MCF 10A (cell line): ENCODE measurements around the gene FAM114A1. TPM values are rescaled to one million over a fixed set of nuclear protein-coding genes. Genes with fewer than 3 reads are reported as not detected.

Experiments used
- BruUV-seq: library from RNA; stranded (reverse); fragments of 400-500 nt; replicated peaks from 2 replicates; lab custom pipeline; 2021; lab: Mats Ljungman, UMichigan
- CTCF ChIA-PET: fragments of 300-600 bp; sonication (Branson Sonifier 250); formaldehyde crosslinking; extraction: SDS; loops from one replicate; lab custom pipeline; 2021; ENCODE audit warnings: antibody characterized with exemption, inconsistent platforms; lab: Yijun Ruan, JAX
- POLR2A ChIA-PET: fragments of 300-600, 350-650 bp; sonication (Branson Sonifier 250); formaldehyde crosslinking; extraction: SDS; loops from one replicate; lab custom pipeline; 2020; ENCODE audit warnings: antibody characterized with exemption, inconsistent platforms; lab: Yijun Ruan, JAX
- DNase-seq: peaks from one replicate; pipeline ENCODE4 v3.0.0-alpha.2; 2018; ENCODE audit not compliant: unreplicated experiment
- H3K27ac Mint-ChIP-seq: one replicate; pipeline ENCODE4 v1.8.0; 2022; ENCODE audit warnings: mild to moderate bottlenecking, low read depth, mixed read lengths; ENCODE audit not compliant: unreplicated experiment
- H3K27me3 Mint-ChIP-seq: one replicate; pipeline ENCODE4 v1.8.0; 2022; ENCODE audit warnings: mixed read lengths; ENCODE audit not compliant: insufficient read depth, unreplicated experiment
- H3K36me3 Mint-ChIP-seq: one replicate; pipeline ENCODE4 v1.8.0; 2022; ENCODE audit warnings: mild to moderate bottlenecking, moderate library complexity, mixed read lengths; ENCODE audit not compliant: insufficient read depth, unreplicated experiment
- H3K4me1 Mint-ChIP-seq: one replicate; pipeline ENCODE4 v1.8.0; 2022; ENCODE audit warnings: mixed read lengths; ENCODE audit not compliant: insufficient read depth, unreplicated experiment
- H3K4me3 Mint-ChIP-seq: one replicate; pipeline ENCODE4 v1.8.0; 2022; ENCODE audit warnings: mild to moderate bottlenecking, moderate library complexity, mixed read lengths; ENCODE audit not compliant: unreplicated experiment
- H3K9me3 Mint-ChIP-seq: one replicate; pipeline ENCODE4 v1.8.0; 2022; ENCODE audit warnings: mixed read lengths; ENCODE audit not compliant: unreplicated experiment
- intact Hi-C: fragments of 100-400 bp; cut with micrococcal nuclease; formaldehyde crosslinking; loops from 2 replicates; pipeline ENCODE4 v1.14.1; 2022
- total RNA-seq: library from RNA; stranded (reverse); gene quantifications from 2 replicates; pipeline ENCODE4 v1.2.3, GENCODE V29; 2022
- TF ChIP-seq, protein P1 (sequence below): fragments of 200-600 bp; IDR thresholded peaks from one replicate; pipeline ENCODE4 v1.8.0; 2022; ENCODE audit warnings: antibody characterized with exemption, mild to moderate bottlenecking; ENCODE audit not compliant: unreplicated experiment

FAM114A1 gene
- total RNA-seq, 1 experiment from 2014 or later: 22.7 TPM

DNA sequence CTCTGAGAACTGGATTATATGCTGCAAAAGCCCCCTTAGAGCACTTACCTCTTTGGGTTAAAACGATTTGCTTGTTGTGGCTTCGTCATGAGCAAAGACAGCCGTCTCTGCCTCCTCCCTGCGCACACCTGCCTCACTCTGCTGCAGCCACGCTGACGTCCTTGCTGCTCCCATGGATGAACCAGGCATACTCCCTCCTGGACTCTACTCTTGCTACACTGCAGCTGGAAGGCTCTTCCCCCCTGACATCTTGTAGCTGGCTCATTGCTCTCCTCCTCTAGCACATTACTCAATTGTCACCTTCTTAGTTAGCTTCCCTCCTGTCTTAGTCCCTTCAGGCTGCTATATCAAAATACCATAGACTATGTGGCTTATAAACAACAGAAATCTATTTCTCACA, 59.3 kb downstream of the FAM114A1 start:
- POLR2A ChIA-PET: interaction anchor here (1.6 kb wide), 1 partner anchor 15 kb away, joined by 6 read pairs; no protein-coding TSS in a partner anchor
- CTCF ChIA-PET: interaction anchor here (1.0 to 1.2 kb wide), 2 partner anchors 24 to 209 kb away, joined by 3 to 4 read pairs; no protein-coding TSS in a partner anchor
- Mint-ChIP-seq H3K27me3 (no peaks in the 10 kb centered on the region), H3K4me3 (no peak overlapping the region), H3K27ac (no peak overlapping the region), H3K9me3 (no peaks in the 10 kb centered on the region), H3K36me3 (peaks cover 24% of the 10 kb centered on the region), H3K4me1 (no peaks in the 10 kb centered on the region)
- DNase-seq: no peak
- BruUV-seq: no TSS peak
- intact Hi-C loops: no loop called here
- TF ChIP-seq, protein P1, sequence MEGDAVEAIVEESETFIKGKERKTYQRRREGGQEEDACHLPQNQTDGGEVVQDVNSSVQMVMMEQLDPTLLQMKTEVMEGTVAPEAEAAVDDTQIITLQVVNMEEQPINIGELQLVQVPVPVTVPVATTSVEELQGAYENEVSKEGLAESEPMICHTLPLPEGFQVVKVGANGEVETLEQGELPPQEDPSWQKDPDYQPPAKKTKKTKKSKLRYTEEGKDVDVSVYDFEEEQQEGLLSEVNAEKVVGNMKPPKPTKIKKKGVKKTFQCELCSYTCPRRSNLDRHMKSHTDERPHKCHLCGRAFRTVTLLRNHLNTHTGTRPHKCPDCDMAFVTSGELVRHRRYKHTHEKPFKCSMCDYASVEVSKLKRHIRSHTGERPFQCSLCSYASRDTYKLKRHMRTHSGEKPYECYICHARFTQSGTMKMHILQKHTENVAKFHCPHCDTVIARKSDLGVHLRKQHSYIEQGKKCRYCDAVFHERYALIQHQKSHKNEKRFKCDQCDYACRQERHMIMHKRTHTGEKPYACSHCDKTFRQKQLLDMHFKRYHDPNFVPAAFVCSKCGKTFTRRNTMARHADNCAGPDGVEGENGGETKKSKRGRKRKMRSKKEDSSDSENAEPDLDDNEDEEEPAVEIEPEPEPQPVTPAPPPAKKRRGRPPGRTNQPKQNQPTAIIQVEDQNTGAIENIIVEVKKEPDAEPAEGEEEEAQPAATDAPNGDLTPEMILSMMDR: no peak

DNA sequence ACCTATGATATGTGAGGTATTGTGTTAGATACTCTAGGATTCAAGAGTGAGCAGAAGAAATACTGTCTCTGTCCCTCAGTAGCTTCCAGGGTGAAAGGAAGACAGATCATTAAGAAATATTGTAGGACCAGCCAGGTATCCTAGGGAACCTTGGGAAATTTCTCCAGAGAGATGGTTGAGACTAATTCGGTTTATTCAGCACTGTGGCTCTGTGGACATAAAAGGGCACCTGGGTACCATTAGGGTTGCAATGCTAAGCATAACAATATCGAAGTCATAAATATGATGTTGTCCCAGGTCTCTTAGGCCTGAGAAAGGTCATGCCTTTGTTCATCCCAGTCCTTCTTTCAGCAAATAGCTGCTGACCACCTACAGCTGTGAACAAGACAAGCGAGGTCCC, 61.0 kb downstream of the FAM114A1 start:
- CTCF ChIA-PET: interaction anchor here (0.7 kb wide), 1 partner anchor 14 kb away, joined by 3 read pairs; no protein-coding TSS in a partner anchor

DNA sequence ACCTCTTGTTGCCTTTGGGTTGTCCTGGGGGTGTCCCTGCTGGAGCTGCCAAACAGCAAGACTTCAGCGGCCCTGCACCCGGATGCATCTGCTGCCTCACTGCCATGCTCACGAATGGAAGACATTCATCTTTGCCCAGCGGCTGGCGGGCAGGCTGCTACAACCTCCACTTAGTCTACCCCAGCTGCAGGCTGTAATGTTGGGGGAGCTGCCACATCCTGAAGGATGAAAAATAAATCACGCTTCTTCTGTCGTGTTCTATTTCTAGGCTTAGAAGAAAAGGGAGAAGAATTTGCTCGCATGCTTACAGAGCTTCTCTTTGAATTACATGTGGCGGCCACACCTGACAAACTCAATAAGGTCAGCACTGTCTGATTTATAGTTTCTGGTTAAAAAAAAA, 61.4 kb downstream of the FAM114A1 start:
- no peaks in the 10 kb centered on the region for H3K9me3 Mint-ChIP-seq
- intact Hi-C loops: no loop called here
- no peaks in the 10 kb centered on the region for H3K4me1 Mint-ChIP-seq
- ChIA-PET POLR2A (no interaction called here), CTCF (interaction anchor here (0.7 kb wide), 1 partner anchor 14 kb away, joined by 3 read pairs; no protein-coding TSS in a partner anchor)
- peaks cover 37% of the 10 kb centered on the region for H3K36me3 Mint-ChIP-seq
- TF ChIP-seq, protein P1: no peak
- BruUV-seq: no TSS peak
- no peak overlapping the region for H3K4me3 Mint-ChIP-seq
- no peak overlapping the region for H3K27ac Mint-ChIP-seq
- H3K27me3 Mint-ChIP-seq: no peaks in the 10 kb centered on the region
- DNase-seq: no peak

More for the DNA sequence above, 61.0 kb downstream of the FAM114A1 start:
- POLR2A ChIA-PET: interaction anchor here (1.6 kb wide), 1 partner anchor 13 kb away, joined by 6 read pairs; no protein-coding TSS in a partner anchor
- Mint-ChIP-seq H3K36me3 (peaks cover 35% of the 10 kb centered on the region), H3K27ac (no peak overlapping the region), H3K4me3 (no peak overlapping the region), H3K4me1 (no peaks in the 10 kb centered on the region), H3K27me3 (no peaks in the 10 kb centered on the region), H3K9me3 (no peaks in the 10 kb centered on the region)
- TF ChIP-seq, protein P1: no peak
- no TSS peak for BruUV-seq
- no peak for DNase-seq
- intact Hi-C loops: no loop called here

DNA sequence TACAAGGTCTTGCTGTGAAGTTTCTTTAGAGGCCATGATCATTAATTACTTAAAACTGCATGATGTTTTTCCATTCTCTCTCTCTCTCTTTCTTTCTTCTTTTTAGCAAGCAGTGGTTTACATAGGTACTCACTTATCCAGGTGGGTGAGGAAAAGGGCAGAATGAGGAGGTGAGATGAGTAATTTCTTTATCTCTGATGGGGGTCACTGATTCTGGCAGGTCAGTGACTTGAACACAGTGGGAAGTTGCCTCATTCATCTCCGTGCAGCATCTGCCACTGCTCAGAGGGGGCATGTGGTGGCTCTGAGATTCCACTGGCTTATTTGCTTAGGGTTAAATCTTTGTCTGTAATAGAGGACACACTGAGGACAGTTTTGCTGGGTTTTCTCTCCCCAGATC, 62.6 kb downstream of the FAM114A1 start:
- Mint-ChIP-seq H3K27ac (no peak overlapping the region), H3K36me3 (peaks cover 43% of the 10 kb centered on the region), H3K4me3 (no peak overlapping the region), H3K9me3 (no peaks in the 10 kb centered on the region), H3K4me1 (no peaks in the 10 kb centered on the region), H3K27me3 (no peaks in the 10 kb centered on the region)
- no TSS peak for BruUV-seq
- no peak for DNase-seq
- intact Hi-C loops: no loop called here
- ChIA-PET CTCF (interaction anchor here (0.7 kb wide), 1 partner anchor 206 kb away, joined by 3 read pairs; no protein-coding TSS in a partner anchor), POLR2A (no interaction called here)
- TF ChIP-seq, protein P1: no peak
